ENCODE data around the gene NAGPA.

DNA sequence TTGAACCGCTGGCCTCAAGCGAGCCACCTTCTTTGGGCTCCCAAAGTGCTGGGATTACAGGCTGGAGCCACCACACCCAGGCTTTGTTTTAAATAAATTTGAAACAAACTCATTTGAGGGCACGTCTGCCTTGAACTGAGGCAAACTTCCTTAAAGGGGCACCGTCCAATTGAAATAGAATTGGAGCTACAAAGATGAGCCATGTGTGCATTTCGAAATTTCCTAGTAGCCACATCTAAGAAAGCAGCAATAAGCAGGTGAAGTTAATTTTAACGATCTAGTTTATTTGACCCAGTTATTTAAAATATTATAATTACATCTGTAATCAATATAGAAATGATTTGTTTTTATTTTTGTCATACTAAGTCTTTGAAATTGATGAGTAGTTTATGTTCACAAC lies 32.8 kb upstream of the NAGPA start:
- no peak for TF ChIP-seq SIN3A (IDR thresholded peaks at IDR 0.05; ENCODE audit: borderline replicate concordance, insufficient read depth, low read length)
- no peak for TF ChIP-seq POLR2AphosphoS5 (IDR thresholded peaks at IDR 0.05; ENCODE audit: low read depth, low read length)
- TF ChIP-seq TAF1 (IDR thresholded peaks at IDR 0.05; ENCODE audit: borderline replicate concordance, insufficient read depth, low read length), result no peak
